GM19467 (cell line): ENCODE measurements around the gene GRWD1.

Experiments
- ATAC-seq: cut with Tn5 transposase; IDR thresholded peaks from one replicate; pipeline ENCODE4 v1.9.1; 2021; ENCODE audit warnings: mild to moderate bottlenecking, moderate library complexity; ENCODE audit not compliant: unreplicated experiment

Gene GRWD1

GRCh38 chr19:48455908-48456562 lies 10.3 kb downstream of the GRWD1 start:
- ATAC-seq, result no peak

GRCh38 chr19:48456864-48457263 lies 11.1 kb downstream of the GRWD1 start:
- ATAC-seq, result no peak

GRCh38 chr19:48458016-48458415 lies 12.2 kb downstream of the GRWD1 start:
- ATAC-seq, result no peak

GRCh38 chr19:48461651-48461981 lies 15.8 kb downstream of the GRWD1 start:
- no peak for ATAC-seq

- no peak for ATAC-seq
Observed at GRCh38 chr19:48461982-48462655, 16.3 kb downstream of the GRWD1 start.

- ATAC-seq, result no peak
Observed at GRCh38 chr19:48465215-48465614, 19.4 kb downstream of the GRWD1 start.

- no peak for ATAC-seq
Observed at GRCh38 chr19:48466561-48467325, 21.0 kb downstream of the GRWD1 start.

- ATAC-seq, result peak; percentile 92
Observed at GRCh38 chr19:48468772-48469288, 23.0 kb downstream of the GRWD1 start.

- peak; percentile 20 for ATAC-seq
Observed at GRCh38 chr19:48469289-48469881, 23.6 kb downstream of the GRWD1 start, which contains the start of gene CYTH2. Gene CYTH2 (plus strand): TSS chr19:48469369. CDS start chr19:48469508, 139 bp downstream.

- no peak for ATAC-seq
Observed at GRCh38 chr19:48469934-48470680, 24.3 kb downstream of the GRWD1 start.

- no peak for ATAC-seq
Observed at GRCh38 chr19:48470856-48471255, 25.1 kb downstream of the GRWD1 start.

GRCh38 chr19:48471836-48472235 lies 26.1 kb downstream of the GRWD1 start:
- ATAC-seq, result no peak

GRCh38 chr19:48473161-48473966 lies 27.6 kb downstream of the GRWD1 start:
- no peak for ATAC-seq

- ATAC-seq, result no peak
Observed at GRCh38 chr19:48474084-48474592, 28.4 kb downstream of the GRWD1 start.

GRCh38 chr19:48475369-48476068 lies 29.7 kb downstream of the GRWD1 start:
- no peak for ATAC-seq

GRCh38 chr19:48476176-48476575 lies 30.4 kb downstream of the GRWD1 start:
- ATAC-seq, result no peak

- no peak for ATAC-seq
Observed at GRCh38 chr19:48477067-48477685, 31.4 kb downstream of the GRWD1 start.

GRCh38 chr19:48477698-48478338 lies 32.0 kb downstream of the GRWD1 start:
- no peak for ATAC-seq
